C4-2B (cell line): ENCODE measurements around the gene ADAT3.
"Not testable (repeated sequence)": the region's sequence is repeated elsewhere in the genome, so short reads cannot be mapped to it uniquely, and the experiment has no call there.

Experiments
- H3K27ac ChIP-seq: fragments of 450-650 bp; 2 replicates; pipeline ENCODE4 v1.5.1; 2017
- ZFX ChIP-seq: fragments of 450-650 bp; IDR thresholded peaks from 2 replicates; pipeline ENCODE4 v1.6.1; 2017
- TF ChIP-seq, protein P1 (sequence below): fragments of 450-650 bp; conservative IDR thresholded peaks from 2 replicates; pipeline ENCODE4 v1.5.1; 2017; ENCODE audit warnings: mild to moderate bottlenecking

ADAT3 gene

GRCh38 chr19:1871140-1871597 is 34.0 kb upstream of the ADAT3 start:
- H3K27ac ChIP-seq, result peak overlapping the region; percentile 96
- TF ChIP-seq, protein P1, sequence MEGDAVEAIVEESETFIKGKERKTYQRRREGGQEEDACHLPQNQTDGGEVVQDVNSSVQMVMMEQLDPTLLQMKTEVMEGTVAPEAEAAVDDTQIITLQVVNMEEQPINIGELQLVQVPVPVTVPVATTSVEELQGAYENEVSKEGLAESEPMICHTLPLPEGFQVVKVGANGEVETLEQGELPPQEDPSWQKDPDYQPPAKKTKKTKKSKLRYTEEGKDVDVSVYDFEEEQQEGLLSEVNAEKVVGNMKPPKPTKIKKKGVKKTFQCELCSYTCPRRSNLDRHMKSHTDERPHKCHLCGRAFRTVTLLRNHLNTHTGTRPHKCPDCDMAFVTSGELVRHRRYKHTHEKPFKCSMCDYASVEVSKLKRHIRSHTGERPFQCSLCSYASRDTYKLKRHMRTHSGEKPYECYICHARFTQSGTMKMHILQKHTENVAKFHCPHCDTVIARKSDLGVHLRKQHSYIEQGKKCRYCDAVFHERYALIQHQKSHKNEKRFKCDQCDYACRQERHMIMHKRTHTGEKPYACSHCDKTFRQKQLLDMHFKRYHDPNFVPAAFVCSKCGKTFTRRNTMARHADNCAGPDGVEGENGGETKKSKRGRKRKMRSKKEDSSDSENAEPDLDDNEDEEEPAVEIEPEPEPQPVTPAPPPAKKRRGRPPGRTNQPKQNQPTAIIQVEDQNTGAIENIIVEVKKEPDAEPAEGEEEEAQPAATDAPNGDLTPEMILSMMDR, result no peak
- peak; percentile 42; the same call in 1 of the 2 replicates for TF ChIP-seq ZFX

DNA sequence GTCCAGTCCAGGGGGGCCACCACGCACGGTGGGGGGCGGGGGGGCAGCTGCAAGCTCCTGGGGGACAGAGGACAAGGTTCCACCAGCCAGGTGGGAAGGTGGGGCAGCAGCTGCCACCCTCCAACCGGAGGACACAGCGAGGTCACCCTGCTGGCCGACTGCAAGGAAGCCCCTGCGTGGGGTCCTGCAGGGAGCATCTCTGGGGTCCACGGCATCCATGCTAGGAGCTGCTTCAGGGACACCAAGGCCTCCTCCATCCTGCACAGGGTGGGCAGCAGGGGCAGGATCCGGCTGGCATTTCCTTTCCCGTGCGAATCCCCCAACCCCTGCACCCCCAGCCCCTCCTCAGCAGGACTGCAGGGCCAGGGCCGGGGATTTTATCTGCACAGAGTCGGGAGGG is 33.6 kb upstream of the ADAT3 start:
- H3K27ac ChIP-seq, result peak overlapping the region; percentile 96
- TF ChIP-seq, protein P1, result no peak
- TF ChIP-seq ZFX, result no peak

- TF ChIP-seq ZFX, result no peak
- peak overlapping the region; percentile 96 for H3K27ac ChIP-seq
These were observed 32.2 kb upstream of the ADAT3 start for GRCh38 chr19:1872807-1873523.

DNA sequence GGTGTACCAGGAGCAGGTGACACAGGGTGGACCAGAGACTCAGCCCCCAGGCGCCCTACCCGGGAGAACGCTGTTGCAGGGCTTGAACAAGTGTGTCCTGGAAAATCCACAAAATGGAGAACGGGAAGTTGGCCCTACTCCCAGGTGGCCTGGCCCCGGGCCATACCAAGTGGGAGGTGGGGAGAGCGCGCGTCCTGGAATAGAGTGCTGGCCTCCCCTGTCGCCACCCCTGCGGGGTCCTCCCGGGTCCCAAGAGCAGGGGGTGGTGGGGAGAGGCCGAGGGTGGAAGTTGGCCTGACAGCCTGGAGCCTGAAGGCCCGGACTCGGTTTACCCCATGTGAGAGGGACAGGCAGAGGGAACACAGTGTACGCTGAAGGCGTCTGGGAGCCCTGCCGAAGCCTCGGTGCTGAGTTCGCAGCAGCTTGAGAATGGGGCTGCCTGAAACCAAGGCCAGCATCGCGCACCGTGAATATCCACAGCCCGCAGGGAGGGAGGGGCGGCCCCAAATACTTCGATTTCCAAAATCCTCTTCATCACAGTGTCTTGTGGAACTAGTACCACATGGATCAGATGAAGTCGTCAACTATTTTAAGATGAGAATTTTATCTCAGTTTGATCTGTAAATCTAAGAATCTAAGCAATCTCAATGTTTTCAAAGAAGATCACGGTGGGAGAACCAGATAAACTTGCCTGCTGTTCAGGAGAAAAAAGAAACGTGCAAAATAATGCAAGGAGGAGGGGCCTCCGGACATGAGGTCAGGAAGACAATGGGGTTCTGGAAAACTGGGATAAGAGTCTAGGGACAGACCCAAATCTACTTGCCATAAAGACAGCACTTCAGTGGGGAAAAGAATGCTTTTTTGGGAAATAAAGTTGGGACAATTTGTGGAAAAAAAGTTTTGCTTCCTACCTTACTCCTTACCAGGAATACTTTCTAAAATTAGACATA is 31.4 kb upstream of the ADAT3 start:
- peak overlapping the region; percentile 96 for H3K27ac ChIP-seq
- TF ChIP-seq, protein P1, result no peak
- 0 out of 2 replicates have a peak, but pooled peaks have one; percentile 46 for TF ChIP-seq ZFX

GRCh38 chr19:1874554-1875185 is 30.5 kb upstream of the ADAT3 start:
- peak overlapping the region; percentile 96 for H3K27ac ChIP-seq
- TF ChIP-seq, protein P1, result no peak
- TF ChIP-seq ZFX, result no peak

- H3K27ac ChIP-seq, result peak overlapping the region; percentile 96
These were observed 29.9 kb upstream of the ADAT3 start for GRCh38 chr19:1875265-1875645.

- TF ChIP-seq, protein P1, result no peak
- TF ChIP-seq ZFX, result peak; percentile 63; the same call in 1 of the 2 replicates
- peak overlapping the region; percentile 96 for H3K27ac ChIP-seq
These were observed 29.3 kb upstream of the ADAT3 start for GRCh38 chr19:1875646-1876495.

DNA sequence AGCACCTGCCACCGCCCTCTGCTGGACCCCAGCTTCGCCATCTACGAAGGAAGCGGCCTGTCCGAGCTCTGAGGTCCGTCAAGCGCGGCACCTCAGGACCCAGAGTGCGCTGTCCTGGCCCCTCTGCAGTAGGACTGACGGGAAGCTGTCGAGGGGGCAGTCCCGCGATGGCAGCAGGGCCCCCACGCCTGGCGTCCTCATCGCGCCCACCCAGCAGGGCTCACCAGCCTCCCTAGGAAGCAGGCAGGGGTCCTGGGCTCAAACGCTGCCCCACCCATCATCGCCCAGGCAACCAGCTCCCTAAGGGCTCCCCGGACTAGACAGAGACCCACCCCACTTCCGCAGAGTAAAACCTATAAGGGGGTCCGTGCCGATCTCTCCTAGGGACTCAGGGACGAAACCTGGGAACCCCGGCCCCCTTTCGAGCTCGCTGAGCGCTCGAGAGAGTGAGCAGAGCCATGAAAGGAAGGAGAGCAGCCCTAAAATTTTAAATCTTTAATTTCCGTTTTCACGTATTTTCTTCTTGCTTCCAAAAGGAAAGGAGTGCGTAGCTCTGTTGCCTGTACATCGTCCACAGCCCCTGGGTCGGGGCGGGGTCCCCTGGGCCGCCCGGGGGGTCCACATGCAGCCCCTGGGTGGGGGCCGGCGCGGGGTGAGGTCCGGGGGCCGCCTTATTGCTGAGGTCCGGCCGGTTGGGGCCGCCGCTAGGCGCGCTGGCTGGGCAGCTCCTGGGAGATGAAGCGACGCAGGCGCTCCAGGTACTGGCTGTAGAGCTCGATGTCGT is 28.5 kb upstream of the ADAT3 start:
- H3K27ac ChIP-seq, result peak overlapping the region; percentile 96

- H3K27ac ChIP-seq, result not testable (repeated sequence)
These were observed 27.9 kb upstream of the ADAT3 start for GRCh38 chr19:1877280-1877660.

DNA sequence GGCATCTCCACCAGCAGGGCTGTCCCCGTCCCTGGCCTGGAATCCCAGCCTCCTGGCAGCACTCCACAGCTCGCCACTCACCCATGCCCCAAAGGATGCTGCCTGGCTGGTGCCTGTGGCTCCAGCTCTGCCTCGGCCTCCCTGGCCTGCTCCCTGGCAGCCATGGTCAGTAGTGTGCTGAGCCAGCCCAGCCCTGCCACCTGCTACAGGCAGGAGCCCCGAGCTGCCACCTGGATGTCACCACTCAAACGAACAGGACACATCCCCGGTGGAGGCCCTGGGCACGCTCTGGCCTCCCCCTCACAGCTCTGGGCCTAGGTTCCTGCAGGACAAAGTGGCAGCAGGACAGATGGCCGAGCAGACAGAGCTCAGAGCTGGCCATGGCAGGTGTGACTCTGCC is 26.6 kb upstream of the ADAT3 start:
- H3K27ac ChIP-seq, result not testable (repeated sequence)

GRCh38 chr19:1879982-1880381 is 25.2 kb upstream of the ADAT3 start:
- H3K27ac ChIP-seq, result not testable (repeated sequence)
